ENCODE measurements around the gene P3R3URF.
"Not testable (repeated sequence)": the region's sequence is repeated elsewhere in the genome, so short reads cannot be mapped to it uniquely, and the experiment has no call there.

The P3R3URF gene

GRCh38 chr1:46176211-46176865 is at the start of gene P3R3URF:
Gene P3R3URF (minus strand): TSS chr1:46176488. CDS start chr1:46176471, 17 bp downstream.
- FAIRE-seq, result no peak

- no peak for FAIRE-seq
Observed at GRCh38 chr1:46224966-46225365, 48.7 kb upstream of the P3R3URF start.

GRCh38 chr1:46223472-46223943 is 47.2 kb upstream of the P3R3URF start:
- peak; percentile 95 for FAIRE-seq

GRCh38 chr1:46223055-46223454 is 46.8 kb upstream of the P3R3URF start:
- not testable (repeated sequence) for FAIRE-seq

- FAIRE-seq, result no peak
Observed at GRCh38 chr1:46221749-46222148, 45.5 kb upstream of the P3R3URF start.

GRCh38 chr1:46220808-46221207 is 44.5 kb upstream of the P3R3URF start:
- no peak for FAIRE-seq

- no peak for FAIRE-seq
Observed at GRCh38 chr1:46219551-46220520, 43.5 kb upstream of the P3R3URF start.

- FAIRE-seq, result no peak
Observed at GRCh38 chr1:46218443-46218842, 42.2 kb upstream of the P3R3URF start.

GRCh38 chr1:46215504-46215903 is 39.2 kb upstream of the P3R3URF start:
- no peak for FAIRE-seq

- FAIRE-seq, result peak; percentile 66
Observed at GRCh38 chr1:46211051-46211450, 34.8 kb upstream of the P3R3URF start.

- no peak for FAIRE-seq
Observed at GRCh38 chr1:46210561-46210960, 34.3 kb upstream of the P3R3URF start.

GRCh38 chr1:46206399-46206798 is 30.1 kb upstream of the P3R3URF start:
- FAIRE-seq, result no peak

- no peak for FAIRE-seq
Observed at GRCh38 chr1:46205791-46206190, 29.5 kb upstream of the P3R3URF start.

GRCh38 chr1:46205141-46205540 is 28.9 kb upstream of the P3R3URF start:
- no peak for FAIRE-seq

GRCh38 chr1:46204406-46204742 is 28.1 kb upstream of the P3R3URF start:
- no peak for FAIRE-seq

- no peak for FAIRE-seq
Observed at GRCh38 chr1:46203738-46204405, 27.6 kb upstream of the P3R3URF start.

- FAIRE-seq, result no peak
Observed at GRCh38 chr1:46199233-46199749, 23.0 kb upstream of the P3R3URF start.

- no peak for FAIRE-seq
Observed at GRCh38 chr1:46197964-46198811, 21.9 kb upstream of the P3R3URF start, which contains the start of gene POMGNT1. Gene POMGNT1 (minus strand): TSS chr1:46198434. CDS start chr1:46197821, 613 bp downstream.

GRCh38 chr1:46197560-46197963 is 21.3 kb upstream of the P3R3URF start:
- FAIRE-seq, result no peak

GRCh38 chr1:46196609-46197008 is 20.3 kb upstream of the P3R3URF start:
- FAIRE-seq, result no peak

- no peak for FAIRE-seq
Observed at GRCh38 chr1:46194641-46195193, 18.4 kb upstream of the P3R3URF start.
